Central memory CD8-positive, alpha-beta T cell (primary cell): ENCODE data around the gene PRDM7.

Experiments used
- ATAC-seq: fragments of 150-1000 bp; cut with Tn5 transposase; replicated peaks from 2 replicates; pipeline ENCODE4 v1.10.0; 2022; ENCODE audit warnings: mild to moderate bottlenecking, moderate FRiP score, moderate number of reproducible peaks; ENCODE audit not compliant: poor library complexity, severe bottlenecking; ENCODE audit errors: extremely low read depth
- DNase-seq, 2 donors: peaks; one replicate each; pipeline ENCODE4 v3.0.0; 2021; ENCODE audit warnings: low spot score in 2 of 2
- H3K27ac Mint-ChIP-seq: one replicate; pipeline ENCODE4 v1.8.0; 2022; ENCODE audit warnings: low read depth, mild to moderate bottlenecking, moderate library complexity, mixed read lengths
- H3K27me3 Mint-ChIP-seq: one replicate; pipeline ENCODE4 v1.8.0; 2022; ENCODE audit warnings: mixed read lengths
- H3K36me3 Mint-ChIP-seq: one replicate; pipeline ENCODE4 v1.8.0; 2022; ENCODE audit warnings: mild to moderate bottlenecking, moderate library complexity, mixed read lengths; ENCODE audit not compliant: insufficient read depth
- H3K4me1 Mint-ChIP-seq: one replicate; pipeline ENCODE4 v1.8.0; 2022; ENCODE audit warnings: mixed read lengths
- H3K4me3 Mint-ChIP-seq: one replicate; pipeline ENCODE4 v1.8.0; 2022; ENCODE audit warnings: mild to moderate bottlenecking, moderate library complexity, mixed read lengths
- H3K9me3 Mint-ChIP-seq: one replicate; pipeline ENCODE4 v1.8.0; 2022; ENCODE audit warnings: mixed read lengths

The PRDM7 gene

GRCh38 chr16:90041896-90042473, 35.1 kb downstream of the PRDM7 start:
- H3K4me1 Mint-ChIP-seq = peaks cover 6% of the 10 kb centered on the region
- DNase-seq (no peak), ATAC-seq (no peak)
- H3K27me3 Mint-ChIP-seq = peaks cover 40% of the 10 kb centered on the region
- no peak overlapping the region for H3K27ac Mint-ChIP-seq
- no peaks in the 10 kb centered on the region for H3K9me3 Mint-ChIP-seq
- H3K36me3 Mint-ChIP-seq = peaks cover 11% of the 10 kb centered on the region
- no peak overlapping the region for H3K4me3 Mint-ChIP-seq

- no peak for DNase-seq
- ATAC-seq = no peak
- no peaks in the 10 kb centered on the region for H3K9me3 Mint-ChIP-seq
- peaks cover 6% of the 10 kb centered on the region for H3K36me3 Mint-ChIP-seq
- H3K27me3 Mint-ChIP-seq = peaks cover 25% of the 10 kb centered on the region
- no peaks in the 10 kb centered on the region for H3K4me1 Mint-ChIP-seq
- no peak overlapping the region for H3K27ac Mint-ChIP-seq
- no peak overlapping the region for H3K4me3 Mint-ChIP-seq
Measured at GRCh38 chr16:90040152-90041023, 36.7 kb downstream of the PRDM7 start.

GRCh38 chr16:90037276-90037675, 39.9 kb downstream of the PRDM7 start:
- no peak overlapping the region for H3K4me3 Mint-ChIP-seq
- H3K4me1 Mint-ChIP-seq = no peaks in the 10 kb centered on the region
- DNase-seq = no peak
- H3K9me3 Mint-ChIP-seq = no peaks in the 10 kb centered on the region
- H3K27ac Mint-ChIP-seq = peak overlapping the region; percentile 25
- H3K27me3 Mint-ChIP-seq = peaks cover 2% of the 10 kb centered on the region
- peaks cover 9% of the 10 kb centered on the region for H3K36me3 Mint-ChIP-seq
- no peak for ATAC-seq

GRCh38 chr16:90035902-90036301, 41.2 kb downstream of the PRDM7 start:
- Mint-ChIP-seq H3K4me1 (no peaks in the 10 kb centered on the region), H3K36me3 (peaks cover 18% of the 10 kb centered on the region), H3K27ac (no peak overlapping the region), H3K4me3 (no peak overlapping the region), H3K27me3 (no peaks in the 10 kb centered on the region), H3K9me3 (no peaks in the 10 kb centered on the region)
- ATAC-seq (no peak), DNase-seq (no peak)

- DNase-seq (no peak), ATAC-seq (no peak)
- H3K4me1 Mint-ChIP-seq = no peaks in the 10 kb centered on the region
- H3K4me3 Mint-ChIP-seq = no peak overlapping the region
- H3K27ac Mint-ChIP-seq = no peak overlapping the region
- H3K27me3 Mint-ChIP-seq = no peaks in the 10 kb centered on the region
- no peaks in the 10 kb centered on the region for H3K9me3 Mint-ChIP-seq
- H3K36me3 Mint-ChIP-seq = peaks cover 18% of the 10 kb centered on the region
Measured at GRCh38 chr16:90034504-90034903, 42.6 kb downstream of the PRDM7 start.

GRCh38 chr16:90033387-90033786, 43.7 kb downstream of the PRDM7 start:
- ATAC-seq (no peak), DNase-seq (no peak)
- Mint-ChIP-seq H3K27me3 (no peaks in the 10 kb centered on the region), H3K4me3 (no peak overlapping the region), H3K4me1 (no peaks in the 10 kb centered on the region), H3K9me3 (no peaks in the 10 kb centered on the region), H3K36me3 (peaks cover 18% of the 10 kb centered on the region), H3K27ac (no peak overlapping the region)

GRCh38 chr16:90032674-90033331, 44.3 kb downstream of the PRDM7 start:
- peaks cover 17% of the 10 kb centered on the region for H3K36me3 Mint-ChIP-seq
- H3K27me3 Mint-ChIP-seq = no peaks in the 10 kb centered on the region
- H3K27ac Mint-ChIP-seq = peak overlapping the region; percentile 80
- DNase-seq (no peak), ATAC-seq (no peak)
- H3K4me1 Mint-ChIP-seq = no peaks in the 10 kb centered on the region
- H3K4me3 Mint-ChIP-seq = peak overlapping the region; percentile 12
- no peaks in the 10 kb centered on the region for H3K9me3 Mint-ChIP-seq

GRCh38 chr16:90031931-90032673, 45.0 kb downstream of the PRDM7 start:
- Mint-ChIP-seq H3K36me3 (peaks cover 17% of the 10 kb centered on the region), H3K27ac (peak overlapping the region; percentile 80), H3K4me1 (no peaks in the 10 kb centered on the region), H3K27me3 (no peaks in the 10 kb centered on the region), H3K4me3 (peak overlapping the region; percentile 12), H3K9me3 (no peaks in the 10 kb centered on the region)
- DNase-seq = no peak
- ATAC-seq = no peak

- no peaks in the 10 kb centered on the region for H3K27me3 Mint-ChIP-seq
- peak overlapping the region; percentile 12 for H3K4me3 Mint-ChIP-seq
- ATAC-seq (no peak), DNase-seq (no peak)
- H3K27ac Mint-ChIP-seq = peak overlapping the region; percentile 80
- peaks cover 14% of the 10 kb centered on the region for H3K36me3 Mint-ChIP-seq
- no peaks in the 10 kb centered on the region for H3K4me1 Mint-ChIP-seq
- H3K9me3 Mint-ChIP-seq = no peaks in the 10 kb centered on the region
Measured at GRCh38 chr16:90031186-90031930, 45.8 kb downstream of the PRDM7 start.

- ATAC-seq (no peak), DNase-seq (no peak)
- H3K4me1 Mint-ChIP-seq = no peaks in the 10 kb centered on the region
- H3K9me3 Mint-ChIP-seq = no peaks in the 10 kb centered on the region
- peaks cover 14% of the 10 kb centered on the region for H3K36me3 Mint-ChIP-seq
- H3K27me3 Mint-ChIP-seq = no peaks in the 10 kb centered on the region
- no peak overlapping the region for H3K4me3 Mint-ChIP-seq
- no peak overlapping the region for H3K27ac Mint-ChIP-seq
Measured at GRCh38 chr16:90028985-90029384, 48.1 kb downstream of the PRDM7 start.

GRCh38 chr16:90027611-90028010, 49.5 kb downstream of the PRDM7 start:
- DNase-seq (no peak), ATAC-seq (no peak)
- no peaks in the 10 kb centered on the region for H3K9me3 Mint-ChIP-seq
- H3K36me3 Mint-ChIP-seq = peaks cover 13% of the 10 kb centered on the region
- no peaks in the 10 kb centered on the region for H3K27me3 Mint-ChIP-seq
- H3K27ac Mint-ChIP-seq = no peak overlapping the region
- H3K4me1 Mint-ChIP-seq = no peaks in the 10 kb centered on the region
- H3K4me3 Mint-ChIP-seq = no peak overlapping the region

GRCh38 chr16:90026135-90026534, 51.0 kb downstream of the PRDM7 start:
- H3K27ac Mint-ChIP-seq = no peak overlapping the region
- H3K36me3 Mint-ChIP-seq = peaks cover 2% of the 10 kb centered on the region
- DNase-seq = no peak
- no peak overlapping the region for H3K4me3 Mint-ChIP-seq
- H3K27me3 Mint-ChIP-seq = no peaks in the 10 kb centered on the region
- H3K4me1 Mint-ChIP-seq = peaks cover 8% of the 10 kb centered on the region
- no peaks in the 10 kb centered on the region for H3K9me3 Mint-ChIP-seq
- ATAC-seq = no peak
